Neural progenitor cell (in vitro differentiated cells): Measurements from ENCODE around the gene EXOC4.

Experiments
- CTCF ChIP-seq: fragments of 200-600 bp; sonication (generic); IDR thresholded peaks from 2 replicates; pipeline ENCODE4 v1.5.1; 2017; ENCODE audit warnings: antibody characterized with exemption, mild to moderate bottlenecking
- EZH2 ChIP-seq: fragments of 200-600 bp; sonication (generic); IDR thresholded peaks from 2 replicates; pipeline ENCODE4 v1.6.1; 2017; ENCODE audit warnings: antibody characterized with exemption, mild to moderate bottlenecking, moderate library complexity
- EZH2phosphoT487 ChIP-seq: fragments of 200-600 bp; sonication (generic); IDR thresholded peaks from 2 replicates; pipeline ENCODE4 v1.6.1; 2017; ENCODE audit warnings: antibody characterized with exemption

- TF ChIP-seq CTCF (no peak), EZH2 (no peak), EZH2phosphoT487 (no peak)
Measured at GRCh38 chr7:133963629-133964028, 710.8 kb downstream of the EXOC4 start.
